Ramos (cell line): ENCODE data around the gene CCDC92B.
"Not testable (repeated sequence)": the region's sequence is repeated elsewhere in the genome, so short reads cannot be mapped to it uniquely, and the experiment has no call there.

Experiments
- in situ Hi-C: fragments of 300-500 bp; cut with MboI; formaldehyde crosslinking; loops from one replicate; pipeline ENCODE4 v1.14.3; 2022; ENCODE audit warnings: low sequenced_read_pairs; ENCODE audit not compliant: unreplicated experiment

Gene CCDC92B

GRCh38 chr17:2749058-2749783, at the start of gene CCDC92B:
Gene CCDC92B, minus strand, starts transcription at chr17:2749652. Its CDS starts 14,507 bp downstream, at chr17:2735145.
- in situ Hi-C loops = no loop called here

- in situ Hi-C loops = no loop called here
Measured at GRCh38 chr17:2798678-2799077, 49.2 kb upstream of the CCDC92B start.

GRCh38 chr17:2798188-2798587, 48.7 kb upstream of the CCDC92B start:
- in situ Hi-C loops = no loop called here

GRCh38 chr17:2797637-2798036, 48.2 kb upstream of the CCDC92B start:
- in situ Hi-C loops = no loop called here

GRCh38 chr17:2797226-2797625, 47.8 kb upstream of the CCDC92B start:
- in situ Hi-C loops = no loop called here

- in situ Hi-C loops = no loop called here
Measured at GRCh38 chr17:2796164-2797125, 47.0 kb upstream of the CCDC92B start, which contains the start of gene RAP1GAP2. Gene RAP1GAP2, plus strand, starts transcription at chr17:2796438. Its CDS starts 90 bp downstream, at chr17:2796528.

GRCh38 chr17:2795441-2796163, 46.1 kb upstream of the CCDC92B start:
- in situ Hi-C loops = no loop called here

- in situ Hi-C loops = no loop called here
Measured at GRCh38 chr17:2794111-2794803, 44.8 kb upstream of the CCDC92B start.

GRCh38 chr17:2792366-2793169, 43.1 kb upstream of the CCDC92B start:
- in situ Hi-C loops = no loop called here

- in situ Hi-C loops = no loop called here
Measured at GRCh38 chr17:2789700-2790099, 40.2 kb upstream of the CCDC92B start.

- in situ Hi-C loops = no loop called here
Measured at GRCh38 chr17:2786176-2786881, 36.9 kb upstream of the CCDC92B start.

- in situ Hi-C loops = not testable (repeated sequence)
Measured at GRCh38 chr17:2785376-2785775, 35.9 kb upstream of the CCDC92B start.

- in situ Hi-C loops = no loop called here
Measured at GRCh38 chr17:2784864-2785263, 35.4 kb upstream of the CCDC92B start.

GRCh38 chr17:2783310-2784030, 34.0 kb upstream of the CCDC92B start:
- in situ Hi-C loops = no loop called here

- in situ Hi-C loops = no loop called here
Measured at GRCh38 chr17:2782055-2782454, 32.6 kb upstream of the CCDC92B start.

GRCh38 chr17:2781598-2781997, 32.1 kb upstream of the CCDC92B start:
- in situ Hi-C loops = not testable (repeated sequence)

- in situ Hi-C loops = no loop called here
Measured at GRCh38 chr17:2780931-2781454, 31.5 kb upstream of the CCDC92B start.

- in situ Hi-C loops = no loop called here
Measured at GRCh38 chr17:2780256-2780655, 30.8 kb upstream of the CCDC92B start.
